Ramos (cell line): ENCODE data around the gene LPCAT3.

Experiments used
- in situ Hi-C: fragments of 300-500 bp; cut with MboI; formaldehyde crosslinking; loops from one replicate; pipeline ENCODE4 v1.14.3; 2022; ENCODE audit warnings: low sequenced_read_pairs; ENCODE audit not compliant: unreplicated experiment

The LPCAT3 gene

GRCh38 chr12:6955108-6956020, 62.9 kb downstream of the LPCAT3 start:
- in situ Hi-C loops, result no loop called here

GRCh38 chr12:6954316-6955107, 63.8 kb downstream of the LPCAT3 start:
- in situ Hi-C loops, result no loop called here

GRCh38 chr12:6953442-6954315, 64.6 kb downstream of the LPCAT3 start:
- in situ Hi-C loops, result no loop called here

DNA sequence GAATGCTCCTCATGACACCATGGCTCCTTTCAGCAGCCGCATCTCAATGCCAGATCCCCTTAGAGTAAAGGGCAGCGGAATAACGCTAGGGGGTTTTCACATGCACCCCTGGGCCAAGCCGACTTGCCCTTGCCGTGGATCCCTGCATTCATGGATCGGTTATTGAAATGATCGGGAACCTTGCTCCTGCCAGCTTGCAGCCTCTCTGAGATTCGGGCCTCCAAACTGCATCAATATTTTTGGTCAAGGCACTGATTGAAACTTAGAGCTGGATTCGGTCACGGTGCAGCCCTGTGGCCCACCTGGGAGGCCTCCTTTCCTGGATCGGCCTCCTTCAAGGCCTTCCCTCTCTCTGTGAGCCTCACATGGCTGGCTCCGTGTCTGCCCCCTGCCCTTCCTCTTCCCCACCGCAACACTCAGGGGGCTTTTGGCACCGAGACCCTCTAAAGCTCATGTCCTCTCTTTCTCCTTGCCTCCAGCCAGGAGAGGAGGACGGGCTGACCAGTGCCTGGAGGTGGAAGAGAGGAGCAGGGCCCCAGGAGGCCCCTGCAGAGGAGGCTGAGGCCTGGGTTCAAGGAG, 65.3 kb downstream of the LPCAT3 start:
- in situ Hi-C loops, result no loop called here

- in situ Hi-C loops, result no loop called here
Measured at GRCh38 chr12:6952121-6952862, 66.0 kb downstream of the LPCAT3 start.

DNA sequence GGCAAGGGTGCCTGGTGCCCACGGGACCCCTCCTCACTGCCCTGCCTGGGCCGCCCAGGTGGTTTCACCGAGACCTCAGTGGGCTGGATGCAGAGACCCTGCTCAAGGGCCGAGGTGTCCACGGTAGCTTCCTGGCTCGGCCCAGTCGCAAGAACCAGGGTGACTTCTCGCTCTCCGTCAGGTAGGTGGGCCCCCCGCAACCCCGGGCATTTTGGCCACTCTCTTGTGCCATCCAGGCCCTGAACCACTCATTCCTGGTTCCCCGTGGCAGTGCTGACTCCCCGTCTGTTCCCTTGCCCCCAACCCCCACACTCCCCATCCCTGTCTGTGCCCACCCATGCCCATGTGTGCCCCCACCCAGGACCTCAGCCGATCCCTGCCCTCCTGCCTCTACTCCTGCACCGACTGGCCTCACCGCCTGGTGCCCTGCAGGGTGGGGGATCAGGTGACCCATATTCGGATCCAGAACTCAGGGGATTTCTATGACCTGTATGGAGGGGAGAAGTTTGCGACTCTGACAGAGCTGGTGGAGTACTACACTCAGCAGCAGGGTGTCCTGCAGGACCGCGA, 66.6 kb downstream of the LPCAT3 start:
- in situ Hi-C loops, result no loop called here

- in situ Hi-C loops, result no loop called here
Measured at GRCh38 chr12:6950811-6951540, 67.3 kb downstream of the LPCAT3 start, which contains the start of gene PTPN6. Gene PTPN6, plus strand, starts transcription at chr12:6951356. Its CDS starts 157 bp downstream, at chr12:6951513.

DNA sequence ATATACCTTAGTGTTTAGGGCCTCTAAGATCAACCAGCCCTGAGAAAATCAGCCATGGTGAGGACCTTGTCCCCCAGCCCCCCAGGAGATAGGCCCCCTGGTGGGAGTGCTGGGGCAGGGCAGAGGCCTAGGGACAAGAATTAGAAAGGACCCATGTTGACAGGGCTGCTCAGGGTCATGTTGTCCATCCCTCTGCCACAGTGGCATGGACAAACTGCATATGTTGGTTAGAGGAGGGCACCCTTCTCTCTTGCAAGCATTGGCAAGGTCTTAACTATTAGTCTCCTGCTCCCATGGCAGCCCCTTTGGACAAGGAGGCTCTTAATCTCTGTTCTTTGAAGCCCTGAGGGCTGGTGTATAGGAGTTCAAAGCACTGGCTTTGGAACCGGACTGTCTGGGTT, 67.9 kb downstream of the LPCAT3 start:
- in situ Hi-C loops, result no loop called here

- in situ Hi-C loops, result no loop called here
Measured at GRCh38 chr12:6948873-6949594, 69.2 kb downstream of the LPCAT3 start.

DNA sequence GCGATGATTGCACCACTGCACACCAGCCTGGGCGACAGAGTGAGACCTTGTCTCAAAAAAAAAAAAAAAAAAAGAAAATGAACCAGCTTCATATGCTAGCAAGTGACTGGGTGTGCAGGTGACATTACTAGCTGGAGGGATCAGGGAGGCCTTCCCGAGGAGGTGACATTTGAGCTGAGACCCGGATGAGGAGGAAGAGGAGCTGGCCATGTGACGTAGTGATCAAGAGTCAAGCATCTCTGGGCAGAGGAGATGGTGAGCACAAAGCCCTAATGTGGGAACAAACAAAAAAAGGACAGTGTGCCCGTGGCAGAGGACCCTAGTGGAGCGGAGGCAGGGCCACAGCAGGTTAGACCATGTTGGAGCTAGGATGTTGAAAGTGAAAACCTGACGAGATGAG, 70.7 kb downstream of the LPCAT3 start:
- in situ Hi-C loops, result no loop called here

DNA sequence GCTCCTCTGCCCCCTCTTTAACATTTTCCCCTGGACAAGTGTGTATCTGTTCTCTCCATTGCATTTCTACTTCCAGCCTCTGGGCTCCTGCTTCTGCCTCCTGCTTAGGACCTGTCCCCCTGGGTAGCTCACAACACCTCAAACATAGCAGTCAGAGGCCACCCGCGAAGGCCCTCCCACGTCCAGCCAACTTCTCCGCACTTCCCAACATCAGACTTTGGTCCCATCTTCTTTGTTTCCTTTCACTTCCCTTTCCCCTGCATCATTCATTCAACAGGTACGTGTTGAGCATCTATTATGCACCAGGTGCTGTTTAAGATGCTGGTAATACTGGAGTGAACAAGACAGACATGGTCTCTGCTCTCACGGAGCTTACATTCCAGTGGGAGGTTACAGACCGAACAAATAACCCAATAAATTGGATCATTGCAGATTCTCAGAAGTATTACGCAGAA, 71.3 kb downstream of the LPCAT3 start:
- in situ Hi-C loops, result no loop called here

GRCh38 chr12:6946033-6946919, 72.0 kb downstream of the LPCAT3 start:
- in situ Hi-C loops, result no loop called here

GRCh38 chr12:6945613-6946012, 72.7 kb downstream of the LPCAT3 start:
- in situ Hi-C loops, result no loop called here

DNA sequence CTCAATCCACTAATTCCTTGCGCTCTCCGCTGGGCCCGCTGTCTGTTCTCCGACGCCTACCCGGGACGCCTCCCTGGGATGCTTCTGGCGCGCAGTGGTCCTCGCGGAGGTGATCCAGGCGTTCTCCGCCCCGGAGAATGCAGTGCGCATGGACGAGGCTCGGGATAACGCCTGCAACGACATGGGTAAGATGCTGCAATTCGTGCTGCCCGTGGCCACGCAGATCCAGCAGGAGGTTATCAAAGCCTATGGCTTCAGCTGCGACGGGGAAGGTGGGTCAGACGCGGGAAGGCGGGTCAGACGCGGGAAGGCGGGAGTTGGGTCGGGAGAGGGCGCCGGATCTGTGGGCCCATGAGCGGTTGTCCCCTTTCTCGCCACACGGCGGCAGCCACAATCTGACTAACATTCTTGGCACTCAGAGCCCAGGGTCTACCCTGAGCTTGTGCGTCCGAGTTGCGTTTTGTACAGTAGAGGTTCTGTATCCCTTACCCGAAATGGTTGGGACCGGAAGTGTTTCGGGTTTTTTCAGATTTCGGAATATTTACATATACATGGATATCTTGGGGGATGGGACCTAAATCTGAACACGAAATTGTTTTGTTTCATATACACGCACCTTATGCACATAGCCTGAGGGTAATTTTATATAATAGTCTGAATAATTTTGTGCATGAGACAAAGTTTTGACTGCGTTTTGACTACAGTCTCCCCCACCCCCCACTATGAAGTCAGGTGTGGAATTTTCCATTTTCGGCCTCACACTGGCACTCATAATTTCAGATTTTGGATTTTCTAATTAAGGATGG, 73.7 kb downstream of the LPCAT3 start:
- in situ Hi-C loops, result no loop called here

DNA sequence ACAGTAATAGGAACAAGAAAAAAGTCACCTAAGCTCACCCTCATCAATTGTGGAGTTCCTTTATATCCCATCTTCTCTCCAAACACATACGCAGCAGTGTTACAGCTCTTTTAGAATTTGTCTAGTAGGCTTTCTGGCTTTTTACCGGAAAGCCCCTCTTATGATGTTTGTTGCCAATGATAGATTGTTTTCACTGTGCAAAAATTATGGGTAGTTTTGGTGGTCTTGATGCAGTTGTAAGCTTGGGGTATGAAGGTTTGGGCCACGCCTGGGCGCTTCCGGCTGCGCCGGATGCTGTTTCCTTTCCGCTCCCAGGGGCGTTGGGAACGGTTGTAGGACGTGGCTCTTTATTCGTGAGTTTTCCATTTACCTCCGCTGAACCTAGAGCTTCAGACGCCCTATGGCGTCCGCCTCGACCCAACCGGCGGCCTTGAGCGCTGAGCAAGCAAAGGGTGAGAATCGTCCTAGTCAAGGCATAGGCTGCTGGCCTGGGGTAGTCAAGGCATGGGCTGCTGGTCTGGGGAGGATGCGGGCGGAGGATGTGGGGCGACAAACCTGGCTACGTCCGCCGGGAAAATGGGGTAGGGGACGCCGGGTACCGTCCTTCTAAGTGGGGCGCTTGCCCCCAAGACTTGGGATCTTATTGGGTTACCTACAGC, 74.4 kb downstream of the LPCAT3 start, which contains the start of the genes C12orf57 and RNU7-1:
Gene C12orf57, plus strand, starts transcription at position 301 of the 659 bp plus-strand sequence. Its CDS starts 100 bp downstream, at position 401.
Gene RNU7-1, plus strand, starts transcription at position 95 of the 659 bp plus-strand sequence.
- in situ Hi-C loops, result no loop called here
